Activated CD4-positive, CD25-positive, alpha-beta regulatory T cell treated with anti-CD3 and anti-CD28 coated beads, Interleukin-2, amount 50 U/mL, for 24 hours (primary cell): ENCODE measurements around the gene FAM83E.

Experiments
- ATAC-seq, 2 donors: fragments of 150-1000 bp; cut with Tn5 transposase; one replicate each; pipeline ENCODE4 v1.10.0; 2021; ENCODE audit warnings: mild to moderate bottlenecking in 1 of 2, moderate library complexity in 1 of 2

The FAM83E gene

DNA sequence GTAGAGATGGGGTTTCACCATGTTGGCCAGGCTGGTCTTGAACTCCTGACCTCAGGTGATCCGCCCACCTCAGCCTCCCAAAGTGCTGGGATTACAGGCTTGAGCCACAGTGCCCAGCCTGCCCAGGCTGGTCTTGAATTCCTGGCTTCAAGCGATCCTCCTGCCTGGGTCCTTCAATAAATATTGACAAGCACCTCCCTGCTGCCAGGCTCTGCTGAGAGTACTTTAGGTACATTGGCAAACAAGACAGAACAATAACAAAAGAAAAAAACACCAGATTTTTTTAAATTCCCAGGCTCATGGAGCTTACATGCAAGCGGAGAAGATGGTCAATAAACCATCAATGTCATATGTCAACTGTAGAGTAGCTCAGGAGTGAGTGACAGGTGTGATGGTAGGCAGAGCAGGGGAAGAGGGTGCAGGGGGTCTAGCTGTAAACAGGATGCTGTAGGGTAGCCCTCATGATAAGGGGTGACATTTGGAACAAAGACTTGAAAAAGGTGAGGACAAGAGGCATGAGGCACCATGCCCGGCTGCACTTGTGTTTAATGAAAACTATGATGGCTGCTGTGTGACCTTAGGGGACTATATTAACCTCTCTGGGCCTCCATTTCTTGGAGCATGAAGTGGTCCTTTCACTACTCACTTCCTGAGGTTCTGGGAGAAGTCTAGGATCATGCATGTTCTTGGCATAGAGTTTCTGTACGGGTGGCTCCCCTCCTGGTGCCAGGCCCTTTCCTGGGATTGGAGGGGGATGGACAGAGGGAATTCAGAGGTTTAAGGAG, 43.3 kb downstream of the FAM83E start:
- ATAC-seq = no peak

DNA sequence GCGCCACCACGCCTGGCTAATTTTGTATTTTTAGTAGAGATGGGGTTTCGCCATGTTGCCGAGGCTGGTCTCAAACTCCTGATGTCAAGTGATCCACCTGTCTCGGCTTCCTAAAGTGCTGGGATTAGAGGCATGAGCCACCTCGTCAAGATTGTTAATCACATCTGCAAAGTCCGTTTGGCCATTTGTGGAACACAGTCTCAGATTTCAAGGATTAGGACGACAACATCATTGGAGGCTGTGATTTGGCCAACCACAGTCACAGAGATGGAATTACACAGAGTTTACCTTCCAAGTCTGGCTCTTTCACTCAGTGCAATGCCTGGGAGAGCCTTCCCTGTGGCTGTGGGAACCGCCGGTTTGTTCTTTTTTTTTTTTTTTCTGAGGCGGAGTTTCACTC, 45.1 kb downstream of the FAM83E start:
- ATAC-seq = no peak

DNA sequence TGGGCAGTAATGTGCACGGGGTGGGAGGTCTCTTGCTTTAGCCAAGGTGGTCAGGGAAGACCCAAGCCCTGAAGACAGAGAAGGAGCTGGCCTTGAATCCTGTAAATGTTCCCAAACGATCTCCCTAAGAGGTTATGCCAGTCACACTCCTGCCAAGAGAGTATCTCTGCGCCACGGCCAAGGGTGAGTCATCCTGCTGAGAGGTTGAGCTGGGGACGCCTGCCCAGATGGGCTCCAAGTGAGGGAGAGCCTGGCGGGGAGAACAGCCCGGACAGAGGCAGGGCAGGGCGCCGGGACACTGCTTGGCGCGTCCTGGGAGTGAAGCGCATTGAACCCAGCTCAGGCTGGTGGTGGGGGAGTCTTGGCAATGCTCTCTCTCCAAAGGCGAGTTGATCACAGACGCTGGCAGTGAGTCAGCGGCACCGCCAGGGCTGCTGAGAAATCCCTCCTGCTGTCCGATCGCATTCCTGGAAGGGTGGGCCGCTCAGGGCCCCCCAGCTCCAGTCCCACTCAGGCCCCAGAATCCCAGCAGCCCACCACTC, 46.5 kb downstream of the FAM83E start:
- ATAC-seq = no peak

DNA sequence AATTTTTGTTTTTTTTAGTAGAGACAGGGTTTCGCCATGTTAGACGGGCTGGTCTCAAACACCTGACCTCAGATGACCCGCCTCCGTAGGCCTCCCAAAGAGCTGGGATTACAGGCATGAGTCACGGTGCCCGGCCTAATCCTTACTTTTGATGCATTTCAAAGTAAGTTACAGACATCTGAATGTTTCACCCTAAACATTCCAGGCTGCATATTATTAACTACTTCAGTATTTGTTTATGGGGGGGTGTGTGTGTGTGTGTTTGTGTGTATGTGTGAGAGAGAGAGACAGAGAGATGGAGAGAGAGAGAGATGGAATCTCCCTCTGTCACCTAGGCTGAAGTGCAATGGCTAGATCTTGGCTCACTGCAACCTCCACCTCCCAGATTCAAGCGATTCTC, 49.8 kb downstream of the FAM83E start:
- no peak for ATAC-seq
